Type B pancreatic cell (in vitro differentiated cells): Measurements from ENCODE around the gene CEBPB. TPM values are rescaled to one million over a fixed set of nuclear protein-coding genes. Genes with fewer than 3 reads are reported as not detected.
A peak's percentile ranks its signal among the peaks of the same experiment; 100 is the strongest.
"Not testable (repeated sequence)": the region's sequence is repeated elsewhere in the genome, so short reads cannot be mapped to it uniquely, and the experiment has no call there.

Experiments used
- DNase-seq: peaks from one replicate; pipeline ENCODE4 v3.0.0; 2021; ENCODE audit warnings: mixed read lengths; ENCODE audit not compliant: unreplicated experiment; ENCODE audit errors: extremely low spot score
- H3K27ac Mint-ChIP-seq: 2 replicates; pipeline ENCODE4 v1.8.0; 2021; ENCODE audit warnings: mild to moderate bottlenecking, mixed read lengths
- H3K27me3 Mint-ChIP-seq: 2 replicates; pipeline ENCODE4 v1.8.0; 2021; ENCODE audit warnings: mixed read lengths
- H3K36me3 Mint-ChIP-seq: 2 replicates; pipeline ENCODE4 v1.8.0; 2021; ENCODE audit warnings: mixed read lengths
- H3K4me1 Mint-ChIP-seq: one replicate; pipeline ENCODE4 v1.8.0; 2021; ENCODE audit warnings: mixed read lengths; ENCODE audit not compliant: unreplicated experiment
- H3K4me3 Mint-ChIP-seq: 2 replicates; pipeline ENCODE4 v1.8.0; 2021; ENCODE audit warnings: mild to moderate bottlenecking, mixed read lengths
- H3K9me3 Mint-ChIP-seq: 2 replicates; pipeline ENCODE4 v1.8.0; 2021; ENCODE audit warnings: mixed read lengths
- total RNA-seq: library from RNA; stranded (reverse); gene quantifications from 2 replicates; pipeline ENCODE4 v1.2.1, GENCODE V29; 2021; ENCODE audit warnings: low replicate concordance
- TF ChIP-seq, protein P1 (sequence below): fragments of 200-600 bp; sonication (generic); conservative IDR thresholded peaks from 2 replicates; pipeline ENCODE4 v1.5.0; 2021; ENCODE audit warnings: antibody characterized with exemption, mild to moderate bottlenecking

CEBPB gene
- total RNA-seq, 1 donor from 2014 or later = 23.0 TPM

GRCh38 chr20:50202677-50203076 lies 12.0 kb downstream of the CEBPB start:
- TF ChIP-seq, protein P1, sequence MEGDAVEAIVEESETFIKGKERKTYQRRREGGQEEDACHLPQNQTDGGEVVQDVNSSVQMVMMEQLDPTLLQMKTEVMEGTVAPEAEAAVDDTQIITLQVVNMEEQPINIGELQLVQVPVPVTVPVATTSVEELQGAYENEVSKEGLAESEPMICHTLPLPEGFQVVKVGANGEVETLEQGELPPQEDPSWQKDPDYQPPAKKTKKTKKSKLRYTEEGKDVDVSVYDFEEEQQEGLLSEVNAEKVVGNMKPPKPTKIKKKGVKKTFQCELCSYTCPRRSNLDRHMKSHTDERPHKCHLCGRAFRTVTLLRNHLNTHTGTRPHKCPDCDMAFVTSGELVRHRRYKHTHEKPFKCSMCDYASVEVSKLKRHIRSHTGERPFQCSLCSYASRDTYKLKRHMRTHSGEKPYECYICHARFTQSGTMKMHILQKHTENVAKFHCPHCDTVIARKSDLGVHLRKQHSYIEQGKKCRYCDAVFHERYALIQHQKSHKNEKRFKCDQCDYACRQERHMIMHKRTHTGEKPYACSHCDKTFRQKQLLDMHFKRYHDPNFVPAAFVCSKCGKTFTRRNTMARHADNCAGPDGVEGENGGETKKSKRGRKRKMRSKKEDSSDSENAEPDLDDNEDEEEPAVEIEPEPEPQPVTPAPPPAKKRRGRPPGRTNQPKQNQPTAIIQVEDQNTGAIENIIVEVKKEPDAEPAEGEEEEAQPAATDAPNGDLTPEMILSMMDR = no peak
- no peak for DNase-seq
- peaks cover 4% of the 10 kb centered on the region for H3K36me3 Mint-ChIP-seq
- H3K4me1 Mint-ChIP-seq = peaks cover 4% of the 10 kb centered on the region
- H3K27ac Mint-ChIP-seq = no peak overlapping the region
- no peaks in the 10 kb centered on the region for H3K27me3 Mint-ChIP-seq
- H3K9me3 Mint-ChIP-seq = peaks cover 15% of the 10 kb centered on the region
- no peak overlapping the region for H3K4me3 Mint-ChIP-seq

- Mint-ChIP-seq H3K4me3 (no peak overlapping the region), H3K4me1 (peaks cover 4% of the 10 kb centered on the region), H3K36me3 (peaks cover 4% of the 10 kb centered on the region), H3K27me3 (no peaks in the 10 kb centered on the region), H3K27ac (no peak overlapping the region), H3K9me3 (peaks cover 15% of the 10 kb centered on the region)
- TF ChIP-seq, protein P1 = no peak
- DNase-seq = no peak
Measured at GRCh38 chr20:50203951-50204937, 13.6 kb downstream of the CEBPB start.

- peaks cover 15% of the 10 kb centered on the region for H3K9me3 Mint-ChIP-seq
- H3K27me3 Mint-ChIP-seq = no peaks in the 10 kb centered on the region
- no peak overlapping the region for H3K4me3 Mint-ChIP-seq
- peak overlapping the region; percentile 60 for H3K27ac Mint-ChIP-seq
- no peak for DNase-seq
- TF ChIP-seq, protein P1 = no peak
- peaks cover 4% of the 10 kb centered on the region for H3K36me3 Mint-ChIP-seq
- H3K4me1 Mint-ChIP-seq = peaks cover 8% of the 10 kb centered on the region
Measured at GRCh38 chr20:50207026-50207425, 16.4 kb downstream of the CEBPB start.

DNA sequence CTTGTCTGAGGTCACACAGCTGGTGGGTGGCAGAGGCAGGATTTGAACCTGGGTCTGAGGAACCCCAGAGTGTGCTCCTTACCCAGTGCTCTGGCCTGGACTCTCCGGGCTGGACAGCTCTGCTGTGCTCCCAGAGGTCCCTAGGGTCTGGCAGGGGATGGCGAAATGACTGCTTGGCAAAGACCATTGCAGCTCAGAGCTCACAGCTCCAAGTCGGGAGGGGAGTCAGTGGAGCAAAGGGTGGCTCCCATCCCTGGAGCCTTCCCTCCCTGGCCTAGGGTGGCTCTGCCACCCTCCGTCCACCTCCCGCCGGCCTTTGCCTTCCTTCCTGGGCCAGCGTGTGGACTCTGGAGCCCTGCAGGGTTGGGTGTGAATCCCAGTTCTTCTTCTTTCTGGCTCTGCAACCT lies 17.5 kb downstream of the CEBPB start:
- Mint-ChIP-seq H3K36me3 (peaks cover 4% of the 10 kb centered on the region), H3K9me3 (peaks cover 14% of the 10 kb centered on the region), H3K4me3 (no peak overlapping the region), H3K27me3 (no peaks in the 10 kb centered on the region), H3K27ac (no peak overlapping the region), H3K4me1 (peaks cover 5% of the 10 kb centered on the region)
- TF ChIP-seq, protein P1 = no peak
- no peak for DNase-seq

- not testable (repeated sequence) for H3K9me3 Mint-ChIP-seq, H3K4me3 Mint-ChIP-seq, H3K27me3 Mint-ChIP-seq, H3K4me1 Mint-ChIP-seq, H3K36me3 Mint-ChIP-seq, DNase-seq, H3K27ac Mint-ChIP-seq
Measured at GRCh38 chr20:50208815-50209214, 18.2 kb downstream of the CEBPB start.

GRCh38 chr20:50210066-50210619 lies 19.5 kb downstream of the CEBPB start:
- Mint-ChIP-seq H3K4me3 (no peak overlapping the region), H3K9me3 (no peaks in the 10 kb centered on the region), H3K36me3 (no peaks in the 10 kb centered on the region), H3K27ac (no peak overlapping the region), H3K4me1 (peaks cover 10% of the 10 kb centered on the region), H3K27me3 (no peaks in the 10 kb centered on the region)
- TF ChIP-seq, protein P1 = no peak
- DNase-seq = no peak
